ENCODE results near the gene LEO1. TPM values are rescaled to one million over a fixed set of nuclear protein-coding genes. Genes with fewer than 3 reads are reported as not detected.

The LEO1 gene
- total RNA-seq, 1 experiment from 2014 or later = 24.1 TPM

GRCh38 chr15:51888593-51889195 lies 82.9 kb downstream of the LEO1 start:
- peaks cover 10% of the 10 kb centered on the region for H3K36me3 ChIP-seq (ENCODE audit: low read depth, low read length)
- intact Hi-C loops (cut with micrococcal nuclease) = no loop called here

More at GRCh38 chr15:51888593-51889195, 82.9 kb downstream of the LEO1 start:
- DNase-seq (peak; percentile 57), ATAC-seq (no peak; the same call in 1 of the 2 replicates)
- Histone ChIP-seq H3K4me1 (ENCODE audit: insufficient read depth, low read length) (peaks cover 17% of the 10 kb centered on the region), H3K27ac (ENCODE audit: low read length) (0 out of 2 replicates have a peak overlapping the region, but pooled peaks have one; percentile 12), H3F3A (ENCODE audit: low read length, unreplicated experiment) (no peaks in the 10 kb centered on the region), H3K4me2 (ENCODE audit: low read length) (0 out of 2 replicates have a peak overlapping the region, but pooled peaks have one; percentile 0), H3K27me3 (ENCODE audit: low read length) (no peaks in the 10 kb centered on the region), H4K20me1 (ENCODE audit: low read length) (no peaks in the 10 kb centered on the region), H2AFZ (ENCODE audit: low read length) (no peak overlapping the region), H3K4me3 (ENCODE audit: low read length) (no peak overlapping the region), H3K9me2 (replicated peaks; ENCODE audit: low read length) (no peaks in the 10 kb centered on the region), H3K79me2 (ENCODE audit: low read length) (peaks cover 13% of the 10 kb centered on the region), H3K9me3 (ENCODE audit: low read length) (no peaks in the 10 kb centered on the region), H3K9ac (ENCODE audit: low read length) (no peak overlapping the region)
- CTCF ChIA-PET = interaction anchor here (0.7 to 1.0 kb wide), 2 partner anchors 16 to 58 kb away, joined by 3 read pairs; no protein-coding TSS in a partner anchor
- POLR2A ChIA-PET (ENCODE audit: unreplicated experiment) = no interaction called here
- TF ChIP-seq, protein P1, sequence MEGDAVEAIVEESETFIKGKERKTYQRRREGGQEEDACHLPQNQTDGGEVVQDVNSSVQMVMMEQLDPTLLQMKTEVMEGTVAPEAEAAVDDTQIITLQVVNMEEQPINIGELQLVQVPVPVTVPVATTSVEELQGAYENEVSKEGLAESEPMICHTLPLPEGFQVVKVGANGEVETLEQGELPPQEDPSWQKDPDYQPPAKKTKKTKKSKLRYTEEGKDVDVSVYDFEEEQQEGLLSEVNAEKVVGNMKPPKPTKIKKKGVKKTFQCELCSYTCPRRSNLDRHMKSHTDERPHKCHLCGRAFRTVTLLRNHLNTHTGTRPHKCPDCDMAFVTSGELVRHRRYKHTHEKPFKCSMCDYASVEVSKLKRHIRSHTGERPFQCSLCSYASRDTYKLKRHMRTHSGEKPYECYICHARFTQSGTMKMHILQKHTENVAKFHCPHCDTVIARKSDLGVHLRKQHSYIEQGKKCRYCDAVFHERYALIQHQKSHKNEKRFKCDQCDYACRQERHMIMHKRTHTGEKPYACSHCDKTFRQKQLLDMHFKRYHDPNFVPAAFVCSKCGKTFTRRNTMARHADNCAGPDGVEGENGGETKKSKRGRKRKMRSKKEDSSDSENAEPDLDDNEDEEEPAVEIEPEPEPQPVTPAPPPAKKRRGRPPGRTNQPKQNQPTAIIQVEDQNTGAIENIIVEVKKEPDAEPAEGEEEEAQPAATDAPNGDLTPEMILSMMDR (conservative IDR thresholded peaks at IDR 0.05; ENCODE audit: low read depth, low read length) = peak; percentile 83
- TF ChIP-seq EZH2 (IDR thresholded peaks at IDR 0.05; ENCODE audit: low read length, unreplicated experiment) = no peak
- no TSS peak for BruUV-seq (replicated peaks)

Other genes starting within 250 kb of the LEO1 start
- gene LYSMD2, start 234.1 kb downstream of the LEO1 start, total RNA-seq (2014; rRNA removed) = 5.2 and 6.0 TPM in 2 replicates
- 0.95 and 1.4 TPM in 2 replicates for gene TMOD2, start 220.2 kb downstream of the LEO1 start, total RNA-seq (2014; rRNA removed)
- 35.5 and 43.9 TPM in 2 replicates for gene TMOD3, start 142.1 kb downstream of the LEO1 start, total RNA-seq (2014; rRNA removed)
- gene MAPK6, start 47.4 kb upstream of the LEO1 start, total RNA-seq (2014; rRNA removed) = 21.9 and 22.5 TPM in 2 replicates
- 1.8 TPM in 1 of 2 replicates, not detected in the other for gene BCL2L10, start 141.0 kb upstream of the LEO1 start, total RNA-seq (2014; rRNA removed)
- 49.3 and 54.7 TPM in 2 replicates for gene GNB5, start 219.6 kb upstream of the LEO1 start, total RNA-seq (2014; rRNA removed)